ENCODE results near the gene UBL5. TPM values are rescaled to one million over a fixed set of nuclear protein-coding genes. Genes with fewer than 3 reads are reported as not detected.

UBL5 gene

Small RNAs within 50 kb of the gene (small RNA-seq; reads per million reads assigned to genes)
- not detected for gene RF00156 (ENCODE audit: insufficient read depth)

Data from mesendoderm (in vitro differentiated cells).